DOHH2 (cell line): ENCODE data around the gene PRKCH.

Experiments
- H3F3A ChIP-seq: fragments of 200-600 bp; sonication (generic), shearing (Covaris generic); 2 replicates; pipeline ENCODE4 v1.6.0; 2016; ENCODE audit warnings: antibody characterized with exemption, mild to moderate bottlenecking; ENCODE audit not compliant: control insufficient read depth, insufficient read depth
- H3K27ac ChIP-seq: fragments of 200-600 bp; sonication (generic); 2 replicates; pipeline ENCODE4 v1.5.1; 2014; ENCODE audit warnings: low read depth, mild to moderate bottlenecking, low read length, moderate library complexity
- H3K27me3 ChIP-seq: fragments of 200-600 bp; sonication (generic); 2 replicates; pipeline ENCODE4 v1.6.1; 2014; ENCODE audit warnings: mild to moderate bottlenecking, low read length, mixed read lengths; ENCODE audit not compliant: control insufficient read depth
- H3K36me3 ChIP-seq: fragments of 200-600 bp; sonication (generic); 2 replicates; pipeline ENCODE4 v1.6.1; 2014; ENCODE audit warnings: mild to moderate bottlenecking, low read length, moderate library complexity, mixed read lengths; ENCODE audit not compliant: control insufficient read depth
- H3K4me1 ChIP-seq: fragments of 200-600 bp; sonication (generic); 2 replicates; pipeline ENCODE4 v1.6.1; 2014; ENCODE audit warnings: mild to moderate bottlenecking, low read length, mixed read lengths; ENCODE audit not compliant: control insufficient read depth
- H3K4me2 ChIP-seq: fragments of 200-600 bp; sonication (generic); 2 replicates; pipeline ENCODE4 v1.6.0; 2014; ENCODE audit warnings: mild to moderate bottlenecking, low read length, moderate library complexity
- H3K4me3 ChIP-seq: fragments of 200-600 bp; sonication (generic); 2 replicates; pipeline ENCODE4 v1.5.1; 2014; ENCODE audit warnings: mild to moderate bottlenecking, low read length, mixed read lengths
- H3K79me2 ChIP-seq: fragments of 200-600 bp; sonication (generic); 2 replicates; pipeline ENCODE4 v1.6.1; 2014; ENCODE audit warnings: mild to moderate bottlenecking, low read length, mixed read lengths; ENCODE audit not compliant: control insufficient read depth
- H3K9me2 ChIP-seq: fragments of 200-600 bp; sonication (generic); replicated peaks from 2 replicates; pipeline ENCODE4 v1.6.1; 2014; ENCODE audit warnings: mild to moderate bottlenecking, low read length, mixed read lengths; ENCODE audit not compliant: control insufficient read depth
- H3K9me3 ChIP-seq: fragments of 200-600 bp; sonication (generic); 2 replicates; pipeline ENCODE4 v1.6.1; 2014; ENCODE audit warnings: antibody characterized with exemption, low read length, mixed read lengths; ENCODE audit not compliant: control insufficient read depth, insufficient read depth
- H4K20me1 ChIP-seq: fragments of 200-600 bp; sonication (generic); 2 replicates; pipeline ENCODE4 v1.6.0; 2014; ENCODE audit warnings: low read depth, mild to moderate bottlenecking, antibody characterized with exemption, low read length, moderate library complexity; ENCODE audit not compliant: control insufficient read depth, insufficient read depth
- EZH2phosphoT487 ChIP-seq: fragments of 200-600 bp; sonication (generic); IDR thresholded peaks from 2 replicates; pipeline ENCODE4 v1.6.1; 2017; ENCODE audit warnings: borderline replicate concordance, mild to moderate bottlenecking, antibody characterized with exemption, low read length, moderate library complexity, mixed read lengths
- TF ChIP-seq, protein P1 (sequence below): fragments of 200-600 bp; sonication (generic); IDR thresholded peaks from one replicate; pipeline ENCODE4 v1.5.1; 2014; ENCODE audit warnings: antibody characterized with exemption, mild to moderate bottlenecking, low read depth, low read length; ENCODE audit not compliant: poor library complexity, severe bottlenecking

The PRKCH gene

GRCh38 chr14:61342486-61342885 lies 21.1 kb downstream of the PRKCH start:
- Histone ChIP-seq H3F3A (no peaks in the 10 kb centered on the region), H3K9me3 (no peaks in the 10 kb centered on the region), H3K79me2 (no peaks in the 10 kb centered on the region), H3K27ac (no peak overlapping the region), H3K27me3 (0 out of 2 replicates have a peak, but pooled peaks cover 2% of the 10 kb centered on the region), H3K9me2 (no peaks in the 10 kb centered on the region), H4K20me1 (no peaks in the 10 kb centered on the region), H3K4me2 (no peak overlapping the region), H3K4me1 (peaks cover 9% of the 10 kb centered on the region), H3K4me3 (no peak overlapping the region), H3K36me3 (no peaks in the 10 kb centered on the region)
- TF ChIP-seq, protein P1, sequence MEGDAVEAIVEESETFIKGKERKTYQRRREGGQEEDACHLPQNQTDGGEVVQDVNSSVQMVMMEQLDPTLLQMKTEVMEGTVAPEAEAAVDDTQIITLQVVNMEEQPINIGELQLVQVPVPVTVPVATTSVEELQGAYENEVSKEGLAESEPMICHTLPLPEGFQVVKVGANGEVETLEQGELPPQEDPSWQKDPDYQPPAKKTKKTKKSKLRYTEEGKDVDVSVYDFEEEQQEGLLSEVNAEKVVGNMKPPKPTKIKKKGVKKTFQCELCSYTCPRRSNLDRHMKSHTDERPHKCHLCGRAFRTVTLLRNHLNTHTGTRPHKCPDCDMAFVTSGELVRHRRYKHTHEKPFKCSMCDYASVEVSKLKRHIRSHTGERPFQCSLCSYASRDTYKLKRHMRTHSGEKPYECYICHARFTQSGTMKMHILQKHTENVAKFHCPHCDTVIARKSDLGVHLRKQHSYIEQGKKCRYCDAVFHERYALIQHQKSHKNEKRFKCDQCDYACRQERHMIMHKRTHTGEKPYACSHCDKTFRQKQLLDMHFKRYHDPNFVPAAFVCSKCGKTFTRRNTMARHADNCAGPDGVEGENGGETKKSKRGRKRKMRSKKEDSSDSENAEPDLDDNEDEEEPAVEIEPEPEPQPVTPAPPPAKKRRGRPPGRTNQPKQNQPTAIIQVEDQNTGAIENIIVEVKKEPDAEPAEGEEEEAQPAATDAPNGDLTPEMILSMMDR, result no peak
- TF ChIP-seq EZH2phosphoT487, result no peak

DNA sequence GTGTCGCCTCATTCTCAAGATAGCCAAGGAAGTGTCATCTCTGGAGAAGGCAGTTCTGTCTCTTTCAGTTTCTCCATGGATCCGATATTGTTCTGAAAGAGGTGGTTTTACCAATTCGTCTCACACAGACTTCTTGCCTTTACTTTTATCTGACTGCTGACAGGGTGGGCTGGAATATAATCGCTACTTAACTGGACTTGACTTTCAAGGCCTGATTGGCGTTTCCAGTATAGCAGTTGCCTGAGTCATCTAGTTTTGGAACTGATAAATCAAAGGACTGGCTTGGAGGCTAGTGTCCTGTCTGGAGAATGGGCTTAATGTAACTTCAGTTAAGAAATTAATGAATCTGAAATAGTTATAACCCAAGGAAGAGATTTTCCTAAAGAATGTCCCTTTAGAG lies 21.6 kb downstream of the PRKCH start:
- Histone ChIP-seq H3K27ac (no peak overlapping the region), H3K4me1 (peaks cover 9% of the 10 kb centered on the region), H3K36me3 (no peaks in the 10 kb centered on the region), H3F3A (no peaks in the 10 kb centered on the region), H3K9me2 (no peaks in the 10 kb centered on the region), H3K9me3 (no peaks in the 10 kb centered on the region), H4K20me1 (no peaks in the 10 kb centered on the region), H3K79me2 (no peaks in the 10 kb centered on the region), H3K4me2 (no peak overlapping the region), H3K27me3 (0 out of 2 replicates have a peak, but pooled peaks cover 2% of the 10 kb centered on the region), H3K4me3 (no peak overlapping the region)
- no peak for TF ChIP-seq EZH2phosphoT487
- TF ChIP-seq, protein P1, result no peak

GRCh38 chr14:61343471-61343870 lies 22.1 kb downstream of the PRKCH start:
- H3K4me1 ChIP-seq, result peaks cover 9% of the 10 kb centered on the region
- H3K79me2 ChIP-seq, result no peaks in the 10 kb centered on the region
- no peaks in the 10 kb centered on the region for H3K9me3 ChIP-seq
- no peak overlapping the region for H3K27ac ChIP-seq
- H3F3A ChIP-seq, result no peaks in the 10 kb centered on the region
- no peak overlapping the region for H3K4me2 ChIP-seq
- no peaks in the 10 kb centered on the region for H4K20me1 ChIP-seq
- no peaks in the 10 kb centered on the region for H3K36me3 ChIP-seq
- H3K9me2 ChIP-seq, result no peaks in the 10 kb centered on the region
- TF ChIP-seq, protein P1, result no peak
- no peak for TF ChIP-seq EZH2phosphoT487
- no peak overlapping the region for H3K4me3 ChIP-seq
- H3K27me3 ChIP-seq, result 0 out of 2 replicates have a peak, but pooled peaks cover 2% of the 10 kb centered on the region
